ENCODE data around the gene SLC25A51. TPM values are rescaled to one million over a fixed set of nuclear protein-coding genes. Genes with fewer than 3 reads are reported as not detected.

The SLC25A51 gene
- polyA plus RNA-seq, 1 donor (not counting 4 experiments of a cell fraction or from before 2014, with no cell fraction given) = 22.2 TPM

DNA sequence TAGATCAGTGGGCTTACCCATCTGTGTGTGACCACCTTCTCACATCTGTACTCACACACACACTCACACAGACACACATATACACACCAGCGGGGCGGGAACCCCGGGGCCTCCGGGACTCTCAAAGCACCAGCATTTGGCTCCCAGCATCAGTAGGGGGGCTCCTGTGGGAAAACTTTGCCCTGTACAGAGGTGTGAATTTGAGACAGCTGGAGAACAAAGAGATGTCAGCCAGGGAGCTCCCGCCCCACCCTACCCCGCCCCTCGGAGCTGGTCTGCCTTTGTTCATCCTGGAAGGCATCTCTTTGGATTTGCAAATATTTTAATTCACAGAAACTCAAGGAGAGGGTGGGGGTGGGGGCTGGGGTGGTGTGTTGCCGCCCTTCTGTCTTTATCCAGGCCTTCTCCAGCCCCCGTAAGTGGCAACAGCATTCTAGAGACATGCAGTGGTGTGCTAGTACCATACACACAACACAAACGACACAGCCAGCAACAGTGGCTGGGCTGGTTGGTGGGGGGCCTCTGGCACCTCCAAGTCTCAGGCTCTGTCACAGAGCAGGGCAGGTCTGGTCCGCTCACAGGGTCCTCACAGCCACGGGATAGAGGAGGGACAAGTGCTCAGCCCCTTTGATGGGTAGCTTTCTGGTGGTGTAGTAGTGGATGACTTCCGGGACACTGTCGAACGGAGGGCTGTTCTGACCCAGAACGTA, 15.5 kb upstream of the SLC25A51 start:
- no peaks in the 10 kb centered on the region for H4K20me1 ChIP-seq (ENCODE audit: control insufficient read depth, extremely low read depth, insufficient read depth, low read length)
- no peak overlapping the region for H2AFZ ChIP-seq (ENCODE audit: control insufficient read depth, low read length)
- H3K27ac ChIP-seq (ENCODE audit: control insufficient read depth, insufficient read depth, low read length) = no peak overlapping the region
- TF ChIP-seq CTCF (optimal IDR thresholded peaks at IDR 0.05 in 1 of 3, IDR thresholded peaks at IDR 0.05 in 1 of 3, conservative IDR thresholded peaks at IDR 0.05 in 1 of 3; ENCODE audit: extremely low read depth in 1 of 3, insufficient read depth in 2 of 3, low read length in 3 of 3) (no peak), EZH2 (IDR thresholded peaks at IDR 0.05; ENCODE audit: low read length) (no peak)
- H3K9me1 ChIP-seq (ENCODE audit: control insufficient read depth, extremely low read depth, insufficient read depth, low read length) = no peaks in the 10 kb centered on the region
- H3K9me3 ChIP-seq (ENCODE audit: control insufficient read depth, low read depth, low read length) = no peaks in the 10 kb centered on the region
- peaks cover 33% of the 10 kb centered on the region for H3K4me1 ChIP-seq (ENCODE audit: control insufficient read depth, extremely low read depth, insufficient read depth, low read length)
- peaks cover 17 to 19% of the 10 kb centered on the region in 2 experiments for H3K36me3 ChIP-seq (ENCODE audit: control insufficient read depth in 2 of 2, extremely low read depth in 1 of 2, insufficient read depth in 2 of 2, low read length in 2 of 2)
- H3K9ac ChIP-seq (ENCODE audit: control insufficient read depth, extremely low read depth, insufficient read depth, low read length) = no peak overlapping the region
- dilution Hi-C loops (cut with MboI; ENCODE audit: extremely low pct_ligation_motif_present, low sequenced_read_pairs) = no loop called here
- peaks cover 10% of the 10 kb centered on the region for H3K79me2 ChIP-seq (ENCODE audit: control insufficient read depth, insufficient read depth, low read length)
- no peak overlapping the region for H3K4me3 ChIP-seq (ENCODE audit: control insufficient read depth in 2 of 3, extremely low read depth in 1 of 3, insufficient read depth in 2 of 3, low read depth in 1 of 3, low read length in 3 of 3)
- DNase-seq (ENCODE audit: low read depth, low spot score) (no peak), FAIRE-seq (no peak)
- no peak overlapping the region for H3K4me2 ChIP-seq (ENCODE audit: control insufficient read depth, extremely low read depth, insufficient read depth, low read depth, low read length)
- H3K27me3 ChIP-seq (ENCODE audit: control insufficient read depth, extremely low read depth, insufficient read depth, low read length) = no peaks in the 10 kb centered on the region

- Histone ChIP-seq H3K4me1 (ENCODE audit: control insufficient read depth, extremely low read depth, insufficient read depth, low read length) (peaks cover 34% of the 10 kb centered on the region), H3K4me3 (ENCODE audit: control insufficient read depth in 2 of 3, extremely low read depth in 1 of 3, insufficient read depth in 2 of 3, low read depth in 1 of 3, low read length in 3 of 3) (no peak overlapping the region), H3K4me2 (ENCODE audit: control insufficient read depth, extremely low read depth, insufficient read depth, low read depth, low read length) (no peak overlapping the region), H3K27me3 (ENCODE audit: control insufficient read depth, extremely low read depth, insufficient read depth, low read length) (no peaks in the 10 kb centered on the region), H3K9me3 (ENCODE audit: control insufficient read depth, low read depth, low read length) (no peaks in the 10 kb centered on the region), H3K36me3 (ENCODE audit: control insufficient read depth in 2 of 2, extremely low read depth in 1 of 2, insufficient read depth in 2 of 2, low read length in 2 of 2) (peaks cover 17 to 19% of the 10 kb centered on the region in 2 experiments), H4K20me1 (ENCODE audit: control insufficient read depth, extremely low read depth, insufficient read depth, low read length) (no peaks in the 10 kb centered on the region), H3K27ac (ENCODE audit: control insufficient read depth, insufficient read depth, low read length) (no peak overlapping the region), H3K79me2 (ENCODE audit: control insufficient read depth, insufficient read depth, low read length) (peaks cover 8% of the 10 kb centered on the region), H3K9me1 (ENCODE audit: control insufficient read depth, extremely low read depth, insufficient read depth, low read length) (no peaks in the 10 kb centered on the region), H2AFZ (ENCODE audit: control insufficient read depth, low read length) (no peak overlapping the region), H3K9ac (ENCODE audit: control insufficient read depth, extremely low read depth, insufficient read depth, low read length) (no peak overlapping the region)
- FAIRE-seq = no peak
- TF ChIP-seq CTCF (optimal IDR thresholded peaks at IDR 0.05 in 1 of 3, IDR thresholded peaks at IDR 0.05 in 1 of 3, conservative IDR thresholded peaks at IDR 0.05 in 1 of 3; ENCODE audit: extremely low read depth in 1 of 3, insufficient read depth in 2 of 3, low read length in 3 of 3) (no peak), EZH2 (IDR thresholded peaks at IDR 0.05; ENCODE audit: low read length) (no peak)
- DNase-seq (ENCODE audit: low read depth, low spot score) = no peak
- dilution Hi-C loops (cut with MboI; ENCODE audit: extremely low pct_ligation_motif_present, low sequenced_read_pairs) = no loop called here
These were observed 14.8 kb upstream of the SLC25A51 start for GRCh38 chr9:37918665-37919170.

Data from keratinocyte (primary cell).